Cardiac muscle cell (in vitro differentiated cells and primary cell): Measurements from ENCODE around the gene DEDD2. TPM values are rescaled to one million over a fixed set of nuclear protein-coding genes. Genes with fewer than 3 reads are reported as not detected.

Source experiments
- DNase-seq, 2 donors: peaks; one replicate each; pipeline versions ENCODE4 v3.0.0 to v3.0.0-alpha.2; 2010 to 2017; ENCODE audit warnings: low read depth in 1 of 2, low spot score in 1 of 2
- H3K27ac ChIP-seq: fragments of 200-600 bp; sonication (generic); 2 replicates; pipeline ENCODE4 v1.5.1; 2016
- H3K27me3 ChIP-seq: fragments of 200-600 bp; sonication (generic); 2 replicates; pipeline ENCODE4 v1.6.0; 2016; ENCODE audit warnings: control low read depth
- H3K36me3 ChIP-seq: fragments of 200-600 bp; sonication (generic); 2 replicates; pipeline ENCODE4 v1.5.1; 2016; ENCODE audit warnings: control low read depth
- H3K4me1 ChIP-seq: fragments of 200-600 bp; sonication (generic); 2 replicates; pipeline ENCODE4 v1.8.1; 2017; ENCODE audit warnings: low read depth, mild to moderate bottlenecking, mixed run types
- H3K4me3 ChIP-seq: fragments of 200-600 bp; sonication (generic); 2 replicates; pipeline ENCODE4 v1.5.1; 2016; ENCODE audit warnings: mild to moderate bottlenecking
- H3K9me3 ChIP-seq: fragments of 200-600 bp; sonication (generic); 2 replicates; pipeline ENCODE4 v1.5.1; 2017; ENCODE audit warnings: low read depth, mild to moderate bottlenecking, control low read depth
- CTCF ChIP-seq: IDR thresholded peaks from 2 replicates; pipeline ENCODE4 v1.5.1; 2012; ENCODE audit warnings: low read depth, mild to moderate bottlenecking, low read length
- polyA plus RNA-seq: library from polyadenylated mRNA; unstranded; fragments of >200 nt; fragmentation: Nextera tagmentation; extraction: Ambion mirVana; gene quantifications from 2 replicates; pipeline ENCODE4 v1.2.1, GENCODE V29; 2016
- total RNA-seq: library from RNA; depleted of rRNA; stranded (reverse); fragments of >200 nt; gene quantifications from 2 replicates; pipeline ENCODE4 v1.2.3, GENCODE V29; 2016

DEDD2 gene
- total and polyA plus RNA-seq, 2 experiments from 2014 or later = 46.0 to 69.7 TPM

GRCh38 chr19:42254850-42255765 lies 37.6 kb upstream of the DEDD2 start, which contains the start of gene ERF:
ERF (minus strand) TSS chr19:42255128; CDS start chr19:42254999, 129 bp downstream.
- Histone ChIP-seq H3K27ac (peak within 1 kb of the TSS; percentile 95), H3K36me3 (no peaks in the 10 kb centered on the region), H3K4me1 (peaks cover 34% of the 10 kb centered on the region), H3K27me3 (no peaks in the 10 kb centered on the region), H3K4me3 (peak within 1 kb of the TSS; percentile 96), H3K9me3 (no peaks in the 10 kb centered on the region)
- TF ChIP-seq CTCF = no peak
- DNase-seq = peak; percentile 95 to 96

DNA sequence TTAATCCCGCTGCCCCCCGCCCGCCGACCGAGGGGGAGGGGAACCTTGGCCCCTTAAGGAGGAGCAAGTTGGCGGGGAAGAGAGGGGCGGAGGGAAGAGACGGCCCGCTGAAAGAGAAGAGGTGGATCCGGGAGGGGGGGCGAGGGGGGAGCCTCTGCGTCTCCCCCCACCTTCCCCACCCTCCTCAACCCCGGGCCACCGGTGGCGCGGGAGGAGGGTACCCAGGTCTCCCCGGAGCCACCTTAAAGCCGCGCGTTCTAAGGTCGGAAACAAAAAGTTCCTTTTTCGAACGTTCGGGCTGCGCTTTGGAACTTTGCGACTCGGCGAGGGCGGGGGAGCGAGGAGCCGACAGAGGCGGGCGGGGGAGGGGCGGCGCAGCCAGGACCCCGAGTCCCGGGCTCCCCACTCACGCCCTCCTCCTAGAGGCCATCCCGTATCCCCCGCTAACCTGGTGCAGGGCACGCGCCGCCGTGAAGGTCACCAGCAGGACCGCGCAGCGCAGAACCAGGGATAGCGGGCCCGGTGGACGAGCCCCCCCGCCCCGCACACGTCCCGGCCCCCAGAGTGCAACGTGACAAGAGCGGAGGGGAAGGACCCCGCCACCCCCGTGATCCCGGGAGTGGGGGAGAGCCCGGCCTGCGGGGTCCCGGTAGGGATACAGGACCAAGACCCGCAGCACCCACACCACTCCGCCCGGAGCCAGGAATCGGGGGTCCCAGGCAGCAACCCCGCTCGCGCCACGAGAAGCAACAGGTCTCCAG lies 36.8 kb upstream of the DEDD2 start:
- TF ChIP-seq CTCF = no peak
- Histone ChIP-seq H3K27me3 (no peaks in the 10 kb centered on the region), H3K36me3 (no peaks in the 10 kb centered on the region), H3K4me3 (peak overlapping the region; percentile 96), H3K27ac (peak overlapping the region; percentile 95), H3K9me3 (no peaks in the 10 kb centered on the region), H3K4me1 (peaks cover 34% of the 10 kb centered on the region)
- DNase-seq = peak; percentile 66 to 89

DNA sequence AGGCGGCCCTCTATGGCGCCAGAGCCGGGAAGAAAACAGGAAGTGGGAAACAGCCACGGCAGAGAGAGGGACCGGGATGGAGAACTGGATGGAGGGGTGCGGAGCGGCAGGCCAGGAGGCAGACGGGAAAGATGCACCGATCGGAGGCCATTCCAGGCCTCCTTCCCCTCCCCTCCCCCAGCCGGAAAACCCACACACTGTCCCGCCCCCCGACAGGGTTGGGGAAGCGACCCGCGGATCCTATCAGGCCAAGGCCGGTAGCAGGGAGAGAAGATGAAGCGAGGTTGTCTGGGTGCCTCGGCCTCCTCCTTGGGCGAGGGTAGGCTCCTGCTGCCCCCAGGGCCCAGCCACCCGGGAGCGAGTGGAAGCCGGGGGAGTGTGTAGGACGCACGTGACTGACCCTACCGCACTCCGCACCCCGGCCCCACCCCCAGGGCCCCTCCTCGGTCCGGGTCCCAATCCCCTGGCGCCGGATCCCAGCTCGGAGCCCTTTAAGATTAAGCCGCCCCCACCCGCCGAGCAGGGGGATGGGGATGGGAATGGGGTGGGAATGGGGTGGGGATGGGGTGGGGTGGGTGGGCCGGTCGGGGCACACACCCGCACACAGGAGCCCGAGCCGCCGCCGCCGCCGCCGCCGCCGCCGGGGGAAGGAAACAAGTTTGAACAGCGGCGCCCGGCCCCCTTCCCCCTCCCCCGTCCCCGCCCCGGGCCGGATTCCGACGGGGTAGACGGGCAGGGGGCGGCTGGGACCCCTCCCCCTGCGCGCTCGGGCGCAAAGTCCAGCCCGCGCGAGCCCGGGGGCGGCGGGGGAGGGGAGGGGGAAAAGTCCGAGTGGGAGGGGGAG lies 36.0 kb upstream of the DEDD2 start:
- Histone ChIP-seq H3K9me3 (no peaks in the 10 kb centered on the region), H3K27me3 (no peaks in the 10 kb centered on the region), H3K27ac (peak overlapping the region; percentile 95), H3K36me3 (no peaks in the 10 kb centered on the region), H3K4me1 (peaks cover 34% of the 10 kb centered on the region), H3K4me3 (peak overlapping the region; percentile 96)
- DNase-seq = peak; percentile 65 to 75
- TF ChIP-seq CTCF = no peak

- peak; percentile 68 to 71 for DNase-seq
- Histone ChIP-seq H3K4me3 (peak overlapping the region; percentile 96), H3K9me3 (no peaks in the 10 kb centered on the region), H3K4me1 (peaks cover 34% of the 10 kb centered on the region), H3K36me3 (no peaks in the 10 kb centered on the region), H3K27ac (peak overlapping the region; percentile 95), H3K27me3 (no peaks in the 10 kb centered on the region)
- TF ChIP-seq CTCF = no peak
These were observed 35.1 kb upstream of the DEDD2 start for GRCh38 chr19:42252365-42253244.
